GM23338 (cell line): ENCODE results near the gene SCP2.

Source experiments
- CTCF ChIP-seq, 2 experiments: fragments of 200-600 bp in 1 of 2; sonication (generic) in 1 of 2; conservative IDR thresholded peaks; 2 replicates each; pipeline versions ENCODE4 v1.5.1 to v1.6.1; 2016 to 2017; ENCODE audit warnings: antibody characterized with exemption in 2 of 2, low read depth in 2 of 2, mild to moderate bottlenecking in 2 of 2, moderate library complexity in 1 of 2
- EZH2 ChIP-seq: fragments of 200-600 bp; sonication (generic); IDR thresholded peaks from one replicate; pipeline ENCODE4 v1.8.0; 2017; ENCODE audit warnings: antibody characterized with exemption, mild to moderate bottlenecking, low read depth; ENCODE audit not compliant: unreplicated experiment
- EZH2phosphoT487 ChIP-seq: fragments of 200-600 bp; sonication (generic); IDR thresholded peaks from one replicate; pipeline ENCODE4 v1.8.1; 2018; ENCODE audit warnings: antibody characterized with exemption; ENCODE audit not compliant: unreplicated experiment
- JUNB ChIP-seq: IDR thresholded peaks from one replicate; pipeline ENCODE4 v1.6.1; 2016; ENCODE audit warnings: antibody characterized with exemption; ENCODE audit not compliant: unreplicated experiment
- REST ChIP-seq: IDR thresholded peaks from one replicate; pipeline ENCODE4 v1.6.1; 2018; ENCODE audit warnings: antibody characterized with exemption; ENCODE audit not compliant: unreplicated experiment
- ZNF331 ChIP-seq: fragments of 250-450 bp; sonication (Bioruptor Pico); IDR thresholded peaks from 2 replicates; pipeline ENCODE4 v1.5.0; 2020; ENCODE audit warnings: low read depth, mild to moderate bottlenecking, moderate library complexity

DNA sequence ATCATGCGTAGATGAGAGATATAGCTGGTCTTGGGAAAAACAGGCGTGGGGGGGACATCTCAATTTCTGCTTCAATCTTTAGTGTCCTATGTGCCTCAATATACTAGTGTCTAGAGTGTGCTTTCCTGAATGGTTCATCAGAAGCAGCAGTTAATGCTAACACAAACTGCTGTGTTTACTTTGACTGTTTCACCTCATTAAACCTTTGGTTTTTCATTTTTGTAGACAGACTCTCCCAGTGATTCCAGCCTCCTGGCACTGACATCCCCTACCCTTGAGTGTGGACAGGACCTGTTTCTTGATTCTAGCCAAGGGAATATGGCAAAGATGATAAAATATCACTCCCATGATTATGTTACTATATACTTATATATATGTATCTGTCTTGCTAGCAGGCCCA is 46.9 kb upstream of the SCP2 start:
- TF ChIP-seq CTCF (conservative IDR thresholded peaks at IDR 0.05; ENCODE audit: low read depth in 2 of 2) (no peak), EZH2 (no peak), REST (no peak), JUNB (no peak), EZH2phosphoT487 (no peak), ZNF331 (CRISPR knock-in tag) (no peak)
